ENCODE results near the gene SOX3. TPM values are rescaled to one million over a fixed set of nuclear protein-coding genes. Genes with fewer than 3 reads are reported as not detected.

The SOX3 gene
- total RNA-seq, 1 donor from 2014 or later: not detected

GRCh38 chrX:140495739-140496138 is 9.1 kb downstream of the SOX3 start:
- DNase-seq (ENCODE audit: low read depth, low spot score): no peak

- DNase-seq (ENCODE audit: low read depth, low spot score): no peak
Measured at GRCh38 chrX:140492066-140492994, 12.5 kb downstream of the SOX3 start.

GRCh38 chrX:140480765-140481164 is 24.1 kb downstream of the SOX3 start:
- DNase-seq (ENCODE audit: low read depth, low spot score): no peak

DNA sequence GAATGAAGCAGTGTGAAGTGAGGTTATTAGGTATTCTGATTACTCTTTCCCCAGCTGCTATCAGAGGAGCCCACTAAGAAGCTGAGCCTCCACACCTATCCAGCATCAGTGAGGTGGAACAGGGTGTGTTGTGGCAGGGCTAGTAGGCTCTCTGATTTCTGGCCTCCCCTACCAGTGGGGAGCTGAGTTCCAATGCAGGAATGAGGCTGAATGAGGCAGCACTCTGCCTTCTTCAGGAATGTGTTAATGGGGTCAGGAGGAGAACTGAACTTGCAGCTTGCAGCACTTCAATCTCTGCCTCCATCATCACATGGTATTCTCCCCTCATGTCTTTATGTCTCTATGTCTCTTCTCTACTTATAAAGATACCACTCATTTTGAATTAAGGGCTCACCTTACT is 26.9 kb downstream of the SOX3 start:
- no peak for DNase-seq (ENCODE audit: low read depth, low spot score)

DNA sequence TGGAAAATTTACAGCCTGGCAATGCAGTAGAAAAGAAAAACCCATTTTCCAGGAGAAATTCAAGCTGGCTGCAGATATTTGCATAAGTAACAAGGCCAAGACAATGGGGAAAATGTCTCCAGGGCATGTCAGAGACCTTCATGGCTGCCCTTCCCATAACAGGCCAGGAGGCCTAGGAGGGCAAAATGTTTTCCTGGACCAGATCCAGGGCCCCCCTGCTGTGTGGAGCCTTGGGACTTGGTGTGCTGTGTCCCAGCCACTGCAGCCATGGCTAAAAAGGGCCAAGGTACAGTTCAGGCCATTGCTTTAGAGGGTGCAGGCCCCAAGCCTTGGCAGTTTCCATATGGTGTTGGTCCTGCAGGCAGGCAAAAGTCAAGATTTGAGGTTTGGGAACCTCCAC is 29.8 kb downstream of the SOX3 start:
- DNase-seq (ENCODE audit: low read depth, low spot score): no peak

DNA sequence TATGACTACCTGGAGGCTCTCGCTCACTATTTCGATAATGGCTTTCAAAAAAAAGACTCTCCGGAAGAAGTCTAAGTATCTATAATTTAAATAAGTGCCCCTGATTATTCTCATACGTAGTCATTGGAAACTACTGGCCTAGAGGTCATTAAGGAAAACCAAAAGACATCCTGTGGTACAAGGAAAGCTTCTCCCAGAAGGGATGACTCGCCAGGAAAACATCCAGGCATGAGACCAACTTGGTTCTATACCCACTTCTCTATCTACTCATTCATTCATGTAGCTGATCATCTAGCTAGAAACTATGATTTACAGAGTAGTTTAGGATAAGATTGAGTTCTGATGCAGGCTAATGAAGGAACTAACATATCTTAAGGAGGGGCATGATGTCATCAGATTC is 37.7 kb downstream of the SOX3 start:
- DNase-seq (ENCODE audit: low read depth, low spot score): no peak

Other genes starting within 250 kb of the SOX3 start
- gene LINC00632, start 204.7 kb upstream of the SOX3 start, total RNA-seq: 0.46 and 0.59 TPM in 2 replicates

Data from pulmonary artery endothelial cell (primary cell).